Stimulated activated memory B cell treated with anti-CD40 and anti-IgM and Interleukin-4, amounts not matched to agents 10 μg/mL and 1 μg/mL and 100 μg/mL, for 72 hours (primary cell): ENCODE results near the gene TRAPPC10.
A peak's percentile ranks its signal among the peaks of the same experiment; 100 is the strongest.

Source experiments
- ATAC-seq: fragments of 150-1000 bp; cut with Tn5 transposase; 2 replicates; pipeline ENCODE4 v1.10.0; 2021
- H3K27ac Mint-ChIP-seq: one replicate; pipeline ENCODE4 v1.8.0; 2022; ENCODE audit warnings: mild to moderate bottlenecking, mixed read lengths
- H3K27me3 Mint-ChIP-seq: one replicate; pipeline ENCODE4 v1.8.0; 2022; ENCODE audit warnings: mixed read lengths
- H3K36me3 Mint-ChIP-seq: one replicate; pipeline ENCODE4 v1.8.0; 2022; ENCODE audit warnings: mixed read lengths
- H3K4me1 Mint-ChIP-seq: one replicate; pipeline ENCODE4 v1.8.0; 2022; ENCODE audit warnings: mixed read lengths
- H3K4me3 Mint-ChIP-seq: one replicate; pipeline ENCODE4 v1.8.0; 2022; ENCODE audit warnings: mild to moderate bottlenecking, moderate library complexity, mixed read lengths
- H3K9me3 Mint-ChIP-seq: one replicate; pipeline ENCODE4 v1.8.0; 2022; ENCODE audit warnings: mixed read lengths

Gene TRAPPC10

GRCh38 chr21:44011579-44012473 lies at the start of gene TRAPPC10:
TRAPPC10 (plus strand) TSS chr21:44012309; CDS start chr21:44012494, 185 bp downstream.
- Mint-ChIP-seq H3K27me3 (no peaks in the 10 kb centered on the region), H3K9me3 (no peaks in the 10 kb centered on the region), H3K27ac (peak within 1 kb of the TSS; percentile 92), H3K4me1 (peaks cover 45% of the 10 kb centered on the region), H3K4me3 (peak within 1 kb of the TSS; percentile 90), H3K36me3 (peaks cover 6% of the 10 kb centered on the region)
- peak; percentile 85 for ATAC-seq

DNA sequence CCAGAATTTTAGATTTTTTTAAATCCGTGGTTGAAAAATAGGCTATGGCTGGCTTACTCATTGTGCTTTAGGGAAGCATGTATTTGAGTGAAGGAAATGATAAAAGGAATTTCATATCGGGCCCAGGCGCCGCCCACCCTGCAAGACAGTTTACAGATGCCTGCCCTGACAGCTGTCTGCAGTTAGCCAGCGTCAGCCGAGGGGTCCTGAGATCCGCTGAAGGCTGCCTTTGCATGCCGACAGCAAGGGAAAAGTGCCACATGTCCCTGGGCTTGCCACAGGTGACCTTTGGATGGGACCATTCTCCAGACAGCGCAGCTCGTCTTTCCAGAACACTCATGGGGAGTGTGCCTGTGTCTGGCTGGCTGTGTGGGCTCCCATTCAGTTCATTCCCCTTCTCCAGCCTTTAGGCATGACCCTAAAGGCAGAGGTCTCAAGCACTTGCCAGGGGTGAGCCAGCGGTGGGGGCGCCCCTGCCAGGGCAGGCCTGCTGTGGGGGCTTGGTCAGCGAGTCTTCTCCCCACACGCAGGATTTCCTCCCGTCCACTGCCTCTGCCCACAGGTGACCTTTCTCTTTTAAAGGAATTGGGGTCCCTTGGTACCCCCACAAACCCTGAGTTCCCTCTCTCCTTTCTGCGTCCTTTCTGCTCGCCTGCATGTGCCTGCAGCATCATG lies 46.1 kb upstream of the TRAPPC10 start:
- Mint-ChIP-seq H3K9me3 (no peaks in the 10 kb centered on the region), H3K4me3 (no peak overlapping the region), H3K36me3 (peaks cover 44% of the 10 kb centered on the region), H3K4me1 (no peaks in the 10 kb centered on the region), H3K27ac (no peak overlapping the region), H3K27me3 (no peaks in the 10 kb centered on the region)
- no peak for ATAC-seq

GRCh38 chr21:43966946-43967512 lies 45.1 kb upstream of the TRAPPC10 start:
- peaks cover 53% of the 10 kb centered on the region for H3K36me3 Mint-ChIP-seq
- H3K4me3 Mint-ChIP-seq: no peak overlapping the region
- no peaks in the 10 kb centered on the region for H3K9me3 Mint-ChIP-seq
- no peaks in the 10 kb centered on the region for H3K27me3 Mint-ChIP-seq
- no peaks in the 10 kb centered on the region for H3K4me1 Mint-ChIP-seq
- ATAC-seq: no peak
- H3K27ac Mint-ChIP-seq: no peak overlapping the region

- Mint-ChIP-seq H3K4me1 (no peaks in the 10 kb centered on the region), H3K4me3 (no peak overlapping the region), H3K27me3 (no peaks in the 10 kb centered on the region), H3K9me3 (no peaks in the 10 kb centered on the region), H3K36me3 (peaks cover 50% of the 10 kb centered on the region), H3K27ac (no peak overlapping the region)
- peak; percentile 65 for ATAC-seq
These were observed 44.1 kb upstream of the TRAPPC10 start for GRCh38 chr21:43967981-43968380.

- H3K27ac Mint-ChIP-seq: no peak overlapping the region
- no peaks in the 10 kb centered on the region for H3K9me3 Mint-ChIP-seq
- peaks cover 45% of the 10 kb centered on the region for H3K36me3 Mint-ChIP-seq
- no peak for ATAC-seq
- no peak overlapping the region for H3K4me3 Mint-ChIP-seq
- no peaks in the 10 kb centered on the region for H3K27me3 Mint-ChIP-seq
- no peaks in the 10 kb centered on the region for H3K4me1 Mint-ChIP-seq
These were observed 43.5 kb upstream of the TRAPPC10 start for GRCh38 chr21:43968410-43969114.

DNA sequence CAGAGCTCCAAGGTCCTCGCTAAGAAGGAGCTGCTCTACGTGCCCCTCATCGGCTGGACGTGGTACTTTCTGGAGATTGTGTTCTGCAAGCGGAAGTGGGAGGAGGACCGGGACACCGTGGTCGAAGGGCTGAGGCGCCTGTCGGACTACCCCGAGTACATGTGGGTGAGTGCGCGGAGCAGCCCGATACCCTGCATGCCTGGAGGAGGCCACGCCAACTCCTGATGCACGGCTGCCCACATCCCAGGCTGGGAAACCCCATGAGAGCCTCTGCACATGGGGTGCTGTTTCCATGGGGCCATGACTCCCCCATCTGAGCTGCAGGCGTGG lies 43.0 kb upstream of the TRAPPC10 start:
- ATAC-seq: no peak
- H3K27me3 Mint-ChIP-seq: no peaks in the 10 kb centered on the region
- no peaks in the 10 kb centered on the region for H3K9me3 Mint-ChIP-seq
- H3K27ac Mint-ChIP-seq: no peak overlapping the region
- peaks cover 41% of the 10 kb centered on the region for H3K36me3 Mint-ChIP-seq
- no peak overlapping the region for H3K4me3 Mint-ChIP-seq
- H3K4me1 Mint-ChIP-seq: no peaks in the 10 kb centered on the region

DNA sequence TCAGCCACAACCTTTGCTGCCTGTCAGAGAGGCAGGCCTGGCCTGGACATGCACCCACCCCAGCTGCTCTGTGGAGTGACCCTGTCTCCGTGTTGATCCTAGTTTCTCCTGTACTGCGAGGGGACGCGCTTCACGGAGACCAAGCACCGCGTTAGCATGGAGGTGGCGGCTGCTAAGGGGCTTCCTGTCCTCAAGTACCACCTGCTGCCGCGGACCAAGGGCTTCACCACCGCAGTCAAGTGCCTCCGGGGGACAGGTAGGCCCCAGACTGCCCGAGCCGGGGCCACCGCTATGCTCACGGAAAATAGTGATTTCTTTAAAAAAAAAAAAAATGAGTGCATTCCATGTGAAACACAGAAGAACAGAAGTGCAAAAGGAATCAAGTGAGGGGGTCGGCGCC lies 41.6 kb upstream of the TRAPPC10 start:
- Mint-ChIP-seq H3K4me1 (peaks cover 8% of the 10 kb centered on the region), H3K36me3 (peaks cover 36% of the 10 kb centered on the region), H3K27ac (no peak overlapping the region), H3K9me3 (no peaks in the 10 kb centered on the region), H3K4me3 (no peak overlapping the region), H3K27me3 (no peaks in the 10 kb centered on the region)
- no peak for ATAC-seq

GRCh38 chr21:43971201-43971991 lies 40.7 kb upstream of the TRAPPC10 start:
- no peak for ATAC-seq
- H3K4me1 Mint-ChIP-seq: peaks cover 8% of the 10 kb centered on the region
- H3K27ac Mint-ChIP-seq: no peak overlapping the region
- peaks cover 36% of the 10 kb centered on the region for H3K36me3 Mint-ChIP-seq
- no peaks in the 10 kb centered on the region for H3K27me3 Mint-ChIP-seq
- H3K9me3 Mint-ChIP-seq: no peaks in the 10 kb centered on the region
- no peak overlapping the region for H3K4me3 Mint-ChIP-seq

DNA sequence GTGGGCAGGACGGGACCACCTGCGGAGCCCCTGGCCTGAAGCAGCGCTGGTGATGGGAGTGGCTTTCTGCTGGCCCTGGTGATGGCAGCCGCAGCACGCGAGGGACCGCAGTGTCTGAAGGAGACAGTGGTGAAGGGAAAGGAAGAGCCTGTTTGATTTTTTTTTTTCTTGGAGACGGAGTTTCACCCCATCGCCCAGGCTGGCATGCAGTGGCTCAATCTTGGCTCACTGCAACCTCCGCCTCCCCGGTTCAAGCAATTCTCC lies 40.2 kb upstream of the TRAPPC10 start:
- H3K4me3 Mint-ChIP-seq: no peak overlapping the region
- H3K4me1 Mint-ChIP-seq: peaks cover 8% of the 10 kb centered on the region
- H3K36me3 Mint-ChIP-seq: peaks cover 34% of the 10 kb centered on the region
- ATAC-seq: no peak
- H3K27me3 Mint-ChIP-seq: no peaks in the 10 kb centered on the region
- H3K27ac Mint-ChIP-seq: no peak overlapping the region
- H3K9me3 Mint-ChIP-seq: no peaks in the 10 kb centered on the region

GRCh38 chr21:43972850-43973633 lies 39.1 kb upstream of the TRAPPC10 start:
- Mint-ChIP-seq H3K36me3 (peaks cover 33% of the 10 kb centered on the region), H3K4me3 (no peak overlapping the region), H3K27ac (no peak overlapping the region), H3K27me3 (no peaks in the 10 kb centered on the region), H3K9me3 (no peaks in the 10 kb centered on the region), H3K4me1 (peaks cover 8% of the 10 kb centered on the region)
- ATAC-seq: peak; percentile 9

DNA sequence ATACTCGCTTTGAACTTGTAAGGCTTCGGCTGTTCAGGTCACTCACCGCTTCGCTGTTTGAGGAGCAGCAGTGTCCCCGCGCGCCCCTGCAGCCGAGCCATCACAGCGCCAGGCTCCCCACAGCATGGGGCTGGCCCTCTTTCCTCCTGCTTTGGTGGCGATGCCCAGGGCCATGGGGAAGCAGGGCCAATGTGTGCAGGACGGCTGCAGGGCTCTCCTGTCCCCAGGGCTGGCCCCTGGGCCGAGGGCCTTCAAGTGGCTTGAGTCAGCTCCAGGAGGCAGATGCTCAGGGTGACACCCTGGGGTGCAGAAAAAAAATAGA lies 38.5 kb upstream of the TRAPPC10 start:
- Mint-ChIP-seq H3K4me3 (no peak overlapping the region), H3K4me1 (peaks cover 8% of the 10 kb centered on the region), H3K9me3 (no peaks in the 10 kb centered on the region), H3K27ac (no peak overlapping the region), H3K27me3 (no peaks in the 10 kb centered on the region), H3K36me3 (peaks cover 38% of the 10 kb centered on the region)
- ATAC-seq: no peak

DNA sequence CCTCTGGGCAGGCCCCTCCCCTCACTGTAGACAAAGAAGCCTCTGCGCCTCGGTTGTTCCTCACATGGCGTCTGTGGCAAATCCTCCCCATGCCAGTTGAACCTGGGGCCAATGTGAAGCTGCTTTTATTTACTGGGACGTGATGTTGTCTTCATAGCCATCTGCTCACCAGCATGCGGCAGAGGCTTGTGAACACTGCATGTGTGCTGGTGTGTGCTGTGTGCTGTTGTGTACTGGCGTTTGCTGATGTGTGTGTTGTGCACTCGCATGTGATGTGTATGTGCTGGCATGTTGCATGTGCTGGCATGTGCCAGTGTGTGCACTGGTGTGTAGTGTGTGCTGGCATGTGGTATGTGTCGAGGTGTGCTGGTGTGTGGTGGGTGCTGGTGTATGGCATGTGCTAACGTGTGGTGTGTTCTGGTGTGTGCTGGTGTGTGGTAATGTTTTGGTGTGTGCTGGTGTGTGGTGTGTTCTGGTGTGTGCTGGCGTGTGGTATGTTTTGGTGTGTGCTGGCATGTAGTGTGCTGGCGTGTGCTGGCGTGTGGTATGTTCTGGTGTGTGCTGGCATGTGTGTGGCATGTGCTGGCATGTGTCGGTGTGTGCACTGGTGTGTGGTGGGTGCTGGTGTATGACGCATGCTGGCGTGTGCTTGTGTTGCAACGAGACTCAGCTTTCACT lies 37.2 kb upstream of the TRAPPC10 start:
- Mint-ChIP-seq H3K4me3 (no peak overlapping the region), H3K36me3 (peaks cover 32% of the 10 kb centered on the region), H3K27ac (no peak overlapping the region), H3K9me3 (no peaks in the 10 kb centered on the region), H3K27me3 (no peaks in the 10 kb centered on the region), H3K4me1 (peaks cover 8% of the 10 kb centered on the region)
- ATAC-seq: no peak

GRCh38 chr21:43975469-43976098 lies 36.5 kb upstream of the TRAPPC10 start:
- H3K9me3 Mint-ChIP-seq: no peaks in the 10 kb centered on the region

More at GRCh38 chr21:43975469-43976098, 36.5 kb upstream of the TRAPPC10 start:
- Mint-ChIP-seq H3K4me1 (peaks cover 8% of the 10 kb centered on the region), H3K27me3 (no peaks in the 10 kb centered on the region), H3K36me3 (peaks cover 29% of the 10 kb centered on the region), H3K4me3 (no peak overlapping the region), H3K27ac (no peak overlapping the region)
- ATAC-seq: peak; percentile 82
